Measurements from ENCODE around the gene UTS2B. TPM values are rescaled to one million over a fixed set of nuclear protein-coding genes. Genes with fewer than 3 reads are reported as not detected.

UTS2B gene
- total RNA-seq, 2 experiments from 2014 or later, result not detected

- no peak overlapping the region for H3K4me3 Mint-ChIP-seq
- POLR2A ChIA-PET, result no interaction called here
- peaks cover 56% of the 10 kb centered on the region for H3K4me1 Mint-ChIP-seq
- intact Hi-C loops (cut with DNase I, micrococcal nuclease), result loop anchor here (5.0 to 10.0 kb wide), 2 partner anchors 87 to 90 kb away; no protein-coding TSS in a partner anchor
- no peaks in the 10 kb centered on the region for H3K9me3 Mint-ChIP-seq (ENCODE audit: low read depth)
- DNase-seq (no peak), ATAC-seq (no peak)
- CTCF ChIA-PET, result no interaction called here
- peaks cover 2% of the 10 kb centered on the region for H3K27me3 Mint-ChIP-seq
- peak overlapping the region; percentile 53 for H3K27ac Mint-ChIP-seq
- no peaks in the 10 kb centered on the region for H3K36me3 Mint-ChIP-seq (ENCODE audit: low read depth)
Measured at GRCh38 chr3:191334346-191334893, 4.1 kb upstream of the UTS2B start.

GRCh38 chr3:191333298-191333880, 3.1 kb upstream of the UTS2B start:
- intact Hi-C loops (cut with DNase I, micrococcal nuclease), result loop anchor here (5.0 to 10.0 kb wide), 2 partner anchors 86 to 89 kb away; no protein-coding TSS in a partner anchor

GRCh38 chr3:191331388-191331787, 1.1 kb upstream of the UTS2B start:
- H3K4me1 Mint-ChIP-seq, result peaks cover 39% of the 10 kb centered on the region
- intact Hi-C loops (cut with DNase I, micrococcal nuclease), result loop anchor here (5.0 to 10.0 kb wide), 2 partner anchors 84 to 87 kb away; no protein-coding TSS in a partner anchor
- ATAC-seq (no peak), DNase-seq (no peak)
- H3K36me3 Mint-ChIP-seq (ENCODE audit: low read depth), result no peaks in the 10 kb centered on the region
- H3K4me3 Mint-ChIP-seq, result peak overlapping the region; percentile 74
- H3K9me3 Mint-ChIP-seq (ENCODE audit: low read depth), result no peaks in the 10 kb centered on the region
- ChIA-PET POLR2A (no interaction called here), CTCF (no interaction called here)
- H3K27me3 Mint-ChIP-seq, result peaks cover 7% of the 10 kb centered on the region
- peak overlapping the region; percentile 35 for H3K27ac Mint-ChIP-seq

More at GRCh38 chr3:191333298-191333880, 3.1 kb upstream of the UTS2B start:
- ChIA-PET POLR2A (no interaction called here), CTCF (no interaction called here)
- no peak overlapping the region for H3K27ac Mint-ChIP-seq
- H3K9me3 Mint-ChIP-seq (ENCODE audit: low read depth), result no peaks in the 10 kb centered on the region
- ATAC-seq (no peak), DNase-seq (no peak)
- H3K27me3 Mint-ChIP-seq, result peaks cover 6% of the 10 kb centered on the region
- H3K4me1 Mint-ChIP-seq, result peaks cover 53% of the 10 kb centered on the region
- H3K36me3 Mint-ChIP-seq (ENCODE audit: low read depth), result no peaks in the 10 kb centered on the region
- H3K4me3 Mint-ChIP-seq, result no peak overlapping the region

GRCh38 chr3:191330530-191331048, 263 bp upstream of the UTS2B start:
- CTCF ChIA-PET, result no interaction called here
- POLR2A ChIA-PET, result no interaction called here
- H3K4me3 Mint-ChIP-seq, result peak overlapping the region; percentile 74
- H3K27me3 Mint-ChIP-seq, result peaks cover 7% of the 10 kb centered on the region
- intact Hi-C loops (cut with DNase I, micrococcal nuclease), result loop anchor here (5.0 to 10.0 kb wide), 2 partner anchors 83 to 86 kb away; no protein-coding TSS in a partner anchor
- DNase-seq (no peak), ATAC-seq (no peak)
- peaks cover 35% of the 10 kb centered on the region for H3K4me1 Mint-ChIP-seq
- peak overlapping the region; percentile 35 for H3K27ac Mint-ChIP-seq
- H3K36me3 Mint-ChIP-seq (ENCODE audit: low read depth), result no peaks in the 10 kb centered on the region
- no peaks in the 10 kb centered on the region for H3K9me3 Mint-ChIP-seq (ENCODE audit: low read depth)

- ATAC-seq (peak; percentile 60), DNase-seq (peak; percentile 79)
- ChIA-PET CTCF (no interaction called here), POLR2A (interaction anchor here (1.0 kb wide), 1 partner anchor 8 kb away, joined by 4 read pairs; no protein-coding TSS in a partner anchor)
- no peaks in the 10 kb centered on the region for H3K9me3 Mint-ChIP-seq (ENCODE audit: low read depth)
- peak within 1 kb of the TSS; percentile 72 for H3K27ac Mint-ChIP-seq
- peaks cover 7% of the 10 kb centered on the region for H3K27me3 Mint-ChIP-seq
- H3K4me3 Mint-ChIP-seq, result peak within 1 kb of the TSS; percentile 74
- no peaks in the 10 kb centered on the region for H3K36me3 Mint-ChIP-seq (ENCODE audit: low read depth)
- H3K4me1 Mint-ChIP-seq, result peaks cover 26% of the 10 kb centered on the region
- intact Hi-C loops (cut with DNase I, micrococcal nuclease), result no loop called here
Measured at GRCh38 chr3:191328962-191329653, 1.2 kb downstream of the UTS2B start, which contains the start of gene CCDC50. TSS of gene CCDC50 (plus strand) at chr3:191329394. CDS start at chr3:191329675, 281 bp downstream.

GRCh38 chr3:191328383-191328961, 1.9 kb downstream of the UTS2B start:
- Mint-ChIP-seq H3K9me3 (ENCODE audit: low read depth) (no peaks in the 10 kb centered on the region), H3K27me3 (peaks cover 7% of the 10 kb centered on the region), H3K36me3 (ENCODE audit: low read depth) (no peaks in the 10 kb centered on the region), H3K27ac (peak overlapping the region; percentile 55), H3K4me3 (peak overlapping the region; percentile 74), H3K4me1 (peaks cover 23% of the 10 kb centered on the region)
- ChIA-PET POLR2A (interaction anchor here (1.0 kb wide), 1 partner anchor 9 kb away, joined by 4 read pairs; no protein-coding TSS in a partner anchor), CTCF (no interaction called here)
- ATAC-seq (peak; percentile 75), DNase-seq (no peak)
- intact Hi-C loops (cut with DNase I, micrococcal nuclease), result no loop called here

GRCh38 chr3:191327526-191327925, 2.8 kb downstream of the UTS2B start:
- ChIA-PET CTCF (no interaction called here), POLR2A (interaction anchor here (0.6 kb wide), 1 partner anchor 692 kb away, joined by 5 read pairs; no protein-coding TSS in a partner anchor)
- intact Hi-C loops (cut with DNase I, micrococcal nuclease), result no loop called here
- no peak for DNase-seq
- H3K27me3 Mint-ChIP-seq, result peaks cover 7% of the 10 kb centered on the region
- H3K4me3 Mint-ChIP-seq, result no peak overlapping the region
- no peaks in the 10 kb centered on the region for H3K9me3 Mint-ChIP-seq (ENCODE audit: low read depth)
- ATAC-seq, result no peak
- H3K27ac Mint-ChIP-seq, result no peak overlapping the region
- H3K36me3 Mint-ChIP-seq (ENCODE audit: low read depth), result no peaks in the 10 kb centered on the region
- peaks cover 17% of the 10 kb centered on the region for H3K4me1 Mint-ChIP-seq

- Mint-ChIP-seq H3K27me3 (peaks cover 5% of the 10 kb centered on the region), H3K4me3 (no peak overlapping the region), H3K27ac (no peak overlapping the region), H3K4me1 (peaks cover 8% of the 10 kb centered on the region), H3K9me3 (ENCODE audit: low read depth) (no peaks in the 10 kb centered on the region), H3K36me3 (ENCODE audit: low read depth) (no peaks in the 10 kb centered on the region)
- POLR2A ChIA-PET, result no interaction called here
- intact Hi-C loops (cut with DNase I, micrococcal nuclease), result no loop called here
- CTCF ChIA-PET, result no interaction called here
- DNase-seq, result no peak
- no peak for ATAC-seq
Measured at GRCh38 chr3:191324936-191325335, 5.4 kb downstream of the UTS2B start.

- ChIA-PET CTCF (no interaction called here), POLR2A (no interaction called here)
- no peaks in the 10 kb centered on the region for H3K36me3 Mint-ChIP-seq (ENCODE audit: low read depth)
- no peaks in the 10 kb centered on the region for H3K27me3 Mint-ChIP-seq
- intact Hi-C loops (cut with DNase I, micrococcal nuclease), result no loop called here
- ATAC-seq, result no peak
- no peak overlapping the region for H3K27ac Mint-ChIP-seq
- DNase-seq, result no peak
- no peaks in the 10 kb centered on the region for H3K4me1 Mint-ChIP-seq
- H3K9me3 Mint-ChIP-seq (ENCODE audit: low read depth), result no peaks in the 10 kb centered on the region
- no peak overlapping the region for H3K4me3 Mint-ChIP-seq
Measured at GRCh38 chr3:191321019-191321767, 9.1 kb downstream of the UTS2B start.

- Mint-ChIP-seq H3K27me3 (no peaks in the 10 kb centered on the region), H3K36me3 (ENCODE audit: low read depth) (no peaks in the 10 kb centered on the region), H3K4me1 (no peaks in the 10 kb centered on the region), H3K4me3 (no peak overlapping the region), H3K9me3 (ENCODE audit: low read depth) (no peaks in the 10 kb centered on the region), H3K27ac (no peak overlapping the region)
- ChIA-PET CTCF (no interaction called here), POLR2A (no interaction called here)
- DNase-seq, result no peak
- intact Hi-C loops (cut with DNase I, micrococcal nuclease), result no loop called here
- no peak for ATAC-seq
Measured at GRCh38 chr3:191320316-191320715, 10.0 kb downstream of the UTS2B start.

All from activated CD4-positive, alpha-beta T cell treated with anti-CD3 and anti-CD28 coated beads for 36 hours (primary cell).